ENCODE data around the gene KCNH1.

Gene KCNH1

GRCh38 chr1:210920716-210921694 lies 212.9 kb downstream of the KCNH1 start:
- no peak for DNase-seq (ENCODE audit: low spot score)

GRCh38 chr1:210920258-210920657 lies 213.7 kb downstream of the KCNH1 start:
- no peak for DNase-seq (ENCODE audit: low spot score)

- DNase-seq (ENCODE audit: low spot score) = no peak
These were observed 215.1 kb downstream of the KCNH1 start for GRCh38 chr1:210918893-210919292.

- no peak for DNase-seq (ENCODE audit: low spot score)
These were observed 216.3 kb downstream of the KCNH1 start for GRCh38 chr1:210917560-210918169.

GRCh38 chr1:210916548-210916947 lies 217.4 kb downstream of the KCNH1 start:
- no peak for DNase-seq (ENCODE audit: low spot score)

GRCh38 chr1:210915890-210916507 lies 217.9 kb downstream of the KCNH1 start:
- no peak for DNase-seq (ENCODE audit: low spot score)

GRCh38 chr1:210912752-210913151 lies 221.2 kb downstream of the KCNH1 start:
- DNase-seq (ENCODE audit: low spot score) = no peak

GRCh38 chr1:210910020-210910575 lies 223.8 kb downstream of the KCNH1 start:
- DNase-seq (ENCODE audit: low spot score) = no peak

GRCh38 chr1:210908791-210909190 lies 225.2 kb downstream of the KCNH1 start:
- DNase-seq (ENCODE audit: low spot score) = no peak

GRCh38 chr1:210908257-210908656 lies 225.7 kb downstream of the KCNH1 start:
- DNase-seq (ENCODE audit: low spot score) = no peak

GRCh38 chr1:210907251-210907805 lies 226.6 kb downstream of the KCNH1 start:
- DNase-seq (ENCODE audit: low spot score) = no peak

GRCh38 chr1:210905944-210906453 lies 227.9 kb downstream of the KCNH1 start:
- no peak for DNase-seq (ENCODE audit: low spot score)

- DNase-seq (ENCODE audit: low spot score) = peak; percentile 39
These were observed 228.5 kb downstream of the KCNH1 start for GRCh38 chr1:210905365-210905904.

GRCh38 chr1:210901981-210902770 lies 231.8 kb downstream of the KCNH1 start:
- DNase-seq (ENCODE audit: low spot score) = no peak

GRCh38 chr1:210900820-210901219 lies 233.1 kb downstream of the KCNH1 start:
- no peak for DNase-seq (ENCODE audit: low spot score)

GRCh38 chr1:210900079-210900478 lies 233.9 kb downstream of the KCNH1 start:
- DNase-seq (ENCODE audit: low spot score) = no peak

- DNase-seq (ENCODE audit: low spot score) = no peak
These were observed 234.3 kb downstream of the KCNH1 start for GRCh38 chr1:210899676-210900075.

- DNase-seq (ENCODE audit: low spot score) = no peak
These were observed 235.5 kb downstream of the KCNH1 start for GRCh38 chr1:210898473-210898872.

- no peak for DNase-seq (ENCODE audit: low spot score)
These were observed 250.1 kb downstream of the KCNH1 start for GRCh38 chr1:210883821-210884220.

- DNase-seq (ENCODE audit: low spot score) = no peak
These were observed 251.3 kb downstream of the KCNH1 start for GRCh38 chr1:210882414-210883221.
